Inflammatory macrophage (primary cell): Measurements from ENCODE around the gene DNAJC22.
"Not testable (repeated sequence)": the region's sequence is repeated elsewhere in the genome, so short reads cannot be mapped to it uniquely, and the experiment has no call there.

ENCODE experiments used
- DNase-seq, 2 donors: peaks; one replicate each; pipeline ENCODE4 v3.0.0-alpha.2; 2020 to 2022

DNAJC22 gene

GRCh38 chr12:49331380-49332222, 15.1 kb upstream of the DNAJC22 start:
- DNase-seq = peak; percentile 76 to 81

- no peak for DNase-seq
Observed at GRCh38 chr12:49332441-49332861, 14.2 kb upstream of the DNAJC22 start.

GRCh38 chr12:49332891-49333371, 13.8 kb upstream of the DNAJC22 start:
- no peak for DNase-seq

- DNase-seq = not testable (repeated sequence)
Observed at GRCh38 chr12:49333778-49334177, 12.9 kb upstream of the DNAJC22 start.

DNA sequence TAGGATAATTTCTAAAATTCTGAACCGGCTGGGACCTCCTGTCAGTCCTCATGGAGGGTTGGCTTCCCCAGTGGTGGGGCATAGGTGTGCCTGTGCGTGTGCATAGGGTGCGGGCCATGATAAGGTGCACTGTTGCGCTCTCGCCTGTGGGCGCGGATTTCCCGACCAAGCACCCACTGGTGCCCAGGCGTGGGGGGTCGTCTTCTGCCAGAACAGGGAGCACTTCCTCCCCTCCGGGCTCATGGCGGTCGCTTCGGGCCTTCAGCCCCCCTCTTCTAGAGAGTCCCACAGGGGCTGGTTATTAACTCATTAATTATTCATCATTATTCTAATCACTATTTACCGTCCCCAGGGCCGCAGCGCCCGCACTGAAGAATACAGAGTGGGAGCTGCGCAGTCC, 12.5 kb upstream of the DNAJC22 start:
- DNase-seq = no peak

DNA sequence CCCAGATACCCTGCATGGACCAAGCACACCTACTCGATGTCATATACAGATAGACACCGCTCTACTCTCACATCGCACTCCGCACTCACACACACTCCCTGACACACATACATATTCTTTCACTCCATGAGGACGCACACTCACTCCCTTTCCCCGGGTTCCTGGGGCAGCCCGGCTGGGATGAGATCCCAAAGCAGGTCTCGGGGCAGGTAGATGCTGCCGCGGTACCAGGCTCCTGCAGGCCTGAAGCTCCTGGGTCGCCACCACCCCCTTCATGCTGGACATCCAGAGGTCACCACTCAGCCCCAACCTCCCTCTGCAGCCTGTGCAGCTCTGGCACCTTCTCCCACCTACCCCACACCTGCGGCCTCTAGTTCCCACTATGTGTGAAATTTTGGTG, 12.0 kb upstream of the DNAJC22 start:
- no peak for DNase-seq

- DNase-seq = no peak
Observed at GRCh38 chr12:49335118-49335954, 11.4 kb upstream of the DNAJC22 start.

GRCh38 chr12:49335955-49336644, 10.6 kb upstream of the DNAJC22 start:
- DNase-seq = no peak

- DNase-seq = peak; percentile 64 to 68
Observed at GRCh38 chr12:49336645-49337584, 9.8 kb upstream of the DNAJC22 start, which contains the start of gene C1QL4. C1QL4 (minus strand) TSS chr12:49337188; CDS start chr12:49336477, 711 bp downstream.

DNA sequence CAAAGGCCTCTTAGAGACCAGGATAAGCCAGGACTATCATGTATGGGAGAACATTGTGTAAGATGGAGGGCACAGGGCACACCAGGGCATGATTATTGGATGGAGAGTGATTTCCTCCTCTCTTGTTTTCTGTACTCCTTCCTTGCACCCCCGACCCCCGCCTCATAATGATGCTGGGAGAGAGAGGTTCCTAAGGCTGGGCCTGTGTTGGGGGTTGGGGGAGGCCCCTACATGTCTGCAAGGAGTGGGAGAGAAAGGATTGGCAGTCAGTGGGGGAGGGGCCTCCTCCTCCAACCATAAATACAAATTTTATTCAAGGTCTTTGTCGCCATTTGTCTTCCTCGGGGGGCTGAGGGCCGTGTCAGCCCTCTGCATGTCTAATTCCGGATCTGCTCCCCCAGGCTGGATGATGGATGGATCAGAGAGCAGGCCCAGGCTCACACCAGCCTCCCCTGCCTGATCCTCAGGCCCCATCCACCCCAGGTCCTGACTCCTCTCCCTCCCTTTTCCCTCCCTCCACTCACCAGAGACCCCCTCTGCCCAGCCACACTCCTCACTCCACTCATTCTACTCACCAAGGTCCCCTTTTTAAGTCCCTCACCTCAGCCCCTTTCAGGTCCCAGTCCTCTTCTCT, 7.7 kb upstream of the DNAJC22 start:
- DNase-seq = no peak

DNA sequence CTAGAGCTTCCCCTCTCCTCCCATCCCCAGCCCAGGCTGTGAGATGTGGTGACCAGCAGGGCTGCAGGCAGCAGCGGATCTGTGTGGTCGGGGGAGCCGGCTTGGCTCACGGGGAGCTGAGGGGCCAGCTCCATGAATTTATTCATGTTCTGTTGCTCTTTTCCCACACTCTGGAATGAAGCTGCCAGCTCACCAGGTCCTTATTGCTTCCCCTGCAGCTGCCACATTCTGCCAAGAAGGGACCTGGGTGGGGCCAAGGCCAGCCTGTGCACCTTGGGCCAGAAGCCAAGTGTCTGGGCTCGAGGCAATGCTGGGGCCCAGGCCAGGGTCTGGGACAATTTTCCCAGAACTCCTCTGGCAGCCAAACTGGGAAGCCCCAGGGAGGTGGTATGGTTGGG, 7.2 kb upstream of the DNAJC22 start:
- no peak for DNase-seq

DNA sequence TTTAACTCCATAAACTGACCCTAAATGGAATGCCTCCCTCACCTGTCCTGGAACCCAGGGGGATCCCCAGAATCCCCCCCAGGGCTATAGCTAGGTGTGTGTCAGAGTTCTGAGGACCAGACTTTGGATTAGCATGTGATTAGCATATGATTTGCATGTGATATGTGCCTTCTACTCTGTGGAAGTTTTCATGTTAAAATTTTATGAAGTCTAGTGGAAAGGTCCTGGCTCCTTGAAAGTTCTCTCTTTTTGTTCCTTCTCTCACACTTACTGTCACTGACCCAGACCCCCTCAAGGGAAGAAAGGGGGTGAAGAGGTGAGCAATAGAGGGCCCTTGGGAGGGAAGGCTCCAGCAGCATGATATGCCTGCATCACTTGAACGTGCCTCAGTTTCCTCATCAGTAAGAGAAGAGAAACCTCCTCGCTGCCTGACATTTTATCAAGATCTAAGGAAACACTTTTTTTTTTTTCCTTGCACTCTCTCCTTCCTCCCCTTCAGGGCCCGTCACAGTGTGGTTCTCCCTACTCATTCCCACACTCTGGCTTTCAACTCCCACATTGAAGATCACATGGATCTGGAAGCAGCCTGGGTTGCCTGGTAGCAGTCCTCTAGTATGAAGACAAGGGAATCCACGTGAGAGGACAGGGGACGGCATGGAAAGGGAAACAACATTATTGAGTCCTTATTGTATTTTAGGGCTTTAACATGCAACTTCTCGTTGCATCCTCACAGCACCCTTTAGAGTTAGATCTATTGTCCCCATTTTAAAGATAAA, 6.4 kb upstream of the DNAJC22 start:
- no peak for DNase-seq

GRCh38 chr12:49340971-49341776, 5.5 kb upstream of the DNAJC22 start:
- DNase-seq = no peak

- DNase-seq = no peak
Observed at GRCh38 chr12:49341777-49342065, 5.0 kb upstream of the DNAJC22 start.

- DNase-seq = peak; percentile 52 to 61
Observed at GRCh38 chr12:49342066-49342913, 4.4 kb upstream of the DNAJC22 start.

- no peak for DNase-seq
Observed at GRCh38 chr12:49342914-49343731, 3.6 kb upstream of the DNAJC22 start.

DNA sequence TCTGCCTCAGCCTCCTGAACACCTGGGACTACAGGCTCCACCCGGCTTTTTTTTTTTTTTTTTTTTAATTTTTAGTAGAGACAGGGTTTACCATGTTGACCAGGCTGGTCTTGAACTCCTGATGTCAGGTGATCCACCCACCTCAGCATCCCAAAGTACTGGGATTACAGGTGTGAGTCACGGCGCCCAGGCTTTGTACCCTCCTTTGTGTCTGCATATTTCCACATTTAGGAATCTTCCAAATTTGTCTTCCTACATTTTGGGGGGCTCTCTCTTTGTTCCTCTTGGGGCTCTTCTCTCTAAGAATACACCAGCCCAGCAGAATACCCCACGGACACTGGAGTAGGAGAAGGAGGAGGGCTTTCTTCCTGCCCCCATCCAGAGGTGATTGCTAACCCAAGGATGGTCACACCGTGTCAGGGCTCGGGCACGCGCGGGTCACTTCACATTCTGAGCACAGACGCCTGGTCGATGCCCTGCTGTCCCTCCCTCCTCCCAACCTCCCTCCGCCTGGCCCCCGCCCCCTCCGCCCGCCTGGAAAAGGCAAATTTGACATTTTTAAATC, 2.1 kb upstream of the DNAJC22 start:
- no peak for DNase-seq
